ACHN (cell line): ENCODE data around the gene IGSF23.
"Not testable (repeated sequence)": the region's sequence is repeated elsewhere in the genome, so short reads cannot be mapped to it uniquely, and the experiment has no call there.

ENCODE experiments used
- DNase-seq: peaks from one replicate; pipeline ENCODE4 v3.0.0-alpha.2; 2015
- in situ Hi-C: cut with HindIII; loops from 2 replicates; pipeline ENCODE4 v1.10.0; 2017; ENCODE audit warnings: low sequenced_read_pairs, low pct_ligation_motif_present, low pct_unique_long_range_greater_than_20kb

Gene IGSF23

DNA sequence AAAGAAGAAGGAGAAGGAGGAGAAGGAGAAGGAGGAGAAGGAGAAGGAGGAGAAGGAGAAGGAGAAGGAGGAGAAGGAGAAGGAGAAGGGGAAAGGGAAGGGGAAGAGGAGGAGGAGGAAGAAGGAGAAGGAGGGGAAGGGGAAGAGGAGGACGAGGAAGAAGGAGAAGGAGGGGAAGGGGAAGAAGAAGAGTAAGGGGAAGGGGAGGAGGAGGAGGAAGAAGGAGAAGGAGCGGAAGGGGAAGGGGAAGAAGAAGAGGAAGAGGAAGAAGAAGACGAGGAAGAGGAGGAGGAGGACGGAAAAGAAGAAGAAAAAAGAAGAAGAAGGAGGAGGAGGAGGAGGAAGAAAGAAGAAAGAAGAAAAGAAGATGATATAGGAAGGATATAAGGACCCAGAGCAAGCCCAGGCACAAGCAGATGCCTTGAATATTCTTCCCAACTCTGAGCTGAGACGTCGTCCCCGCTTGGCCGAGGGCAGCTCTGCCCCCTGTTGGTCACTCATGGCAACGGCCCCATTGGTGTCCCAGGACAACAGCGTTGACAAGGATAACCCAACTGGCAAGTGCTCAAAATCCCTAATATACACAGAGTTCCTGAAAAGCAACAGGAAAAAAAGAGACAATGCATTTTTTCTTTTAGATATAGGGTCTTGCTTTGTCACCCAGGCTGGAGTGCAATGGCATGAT, 30.6 kb upstream of the IGSF23 start:
- in situ Hi-C loops = no loop called here
- peak; percentile 19 for DNase-seq

- DNase-seq = no peak
These were observed 27.8 kb upstream of the IGSF23 start for GRCh38 chr19:44585371-44586133.

GRCh38 chr19:44587963-44588770, 25.2 kb upstream of the IGSF23 start:
- in situ Hi-C loops = no loop called here
- DNase-seq = peak; percentile 87

More at GRCh38 chr19:44585371-44586133, 27.8 kb upstream of the IGSF23 start:
- in situ Hi-C loops = no loop called here

- peak; percentile 42 for DNase-seq
- in situ Hi-C loops = no loop called here
These were observed 24.6 kb upstream of the IGSF23 start for GRCh38 chr19:44588771-44589112.

GRCh38 chr19:44590245-44591059, 22.9 kb upstream of the IGSF23 start:
- in situ Hi-C loops = no loop called here
- no peak for DNase-seq

- in situ Hi-C loops, DNase-seq: not testable (repeated sequence)
These were observed 21.9 kb upstream of the IGSF23 start for GRCh38 chr19:44591340-44591993.

DNA sequence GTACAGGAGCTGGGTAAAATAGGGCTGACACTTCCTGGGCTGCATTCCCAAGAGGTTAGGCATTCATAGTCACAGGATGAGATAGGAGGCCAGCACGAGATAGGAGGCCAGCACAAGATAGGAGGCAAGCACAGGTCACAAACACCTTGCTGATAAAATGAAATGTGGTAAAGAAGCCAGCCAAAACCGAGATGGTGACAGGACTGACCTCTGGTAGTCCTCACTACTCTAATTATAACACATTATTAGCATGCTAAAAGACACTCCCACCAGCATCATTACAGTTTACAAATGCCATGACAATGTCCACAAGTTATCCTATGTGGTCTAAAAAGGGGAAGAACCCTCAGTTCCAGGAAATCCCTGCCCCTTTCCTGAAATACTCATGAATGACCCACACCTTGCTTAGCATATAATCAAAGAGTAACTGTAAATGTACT, 20.9 kb upstream of the IGSF23 start:
- in situ Hi-C loops = no loop called here
- no peak for DNase-seq

- in situ Hi-C loops = no loop called here
- no peak for DNase-seq
These were observed 20.1 kb upstream of the IGSF23 start for GRCh38 chr19:44593294-44593693.

DNA sequence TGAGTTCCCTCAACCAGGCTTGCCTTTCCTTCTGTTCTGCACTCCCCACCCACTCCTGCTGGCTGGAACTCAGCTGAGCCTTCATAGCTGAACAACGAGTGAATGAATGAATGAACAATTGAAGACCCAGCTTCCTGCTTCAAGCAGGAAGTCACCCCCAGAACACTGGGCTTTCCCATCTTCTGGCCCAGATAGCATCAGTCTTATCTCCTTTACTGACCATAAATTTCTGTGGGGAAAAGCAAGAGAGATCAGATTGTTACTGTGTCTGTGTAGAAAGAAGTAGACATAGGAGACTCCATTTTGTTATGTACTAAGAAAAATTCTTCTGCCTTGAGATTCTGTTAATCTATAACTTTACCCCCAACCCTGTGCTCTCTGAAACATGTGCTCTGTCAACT, 19.5 kb upstream of the IGSF23 start:
- in situ Hi-C loops, DNase-seq: not testable (repeated sequence)

GRCh38 chr19:44596428-44597130, 16.8 kb upstream of the IGSF23 start:
- in situ Hi-C loops = no loop called here
- no peak for DNase-seq

GRCh38 chr19:44597131-44597491, 16.3 kb upstream of the IGSF23 start:
- no peak for DNase-seq
- in situ Hi-C loops = no loop called here

DNA sequence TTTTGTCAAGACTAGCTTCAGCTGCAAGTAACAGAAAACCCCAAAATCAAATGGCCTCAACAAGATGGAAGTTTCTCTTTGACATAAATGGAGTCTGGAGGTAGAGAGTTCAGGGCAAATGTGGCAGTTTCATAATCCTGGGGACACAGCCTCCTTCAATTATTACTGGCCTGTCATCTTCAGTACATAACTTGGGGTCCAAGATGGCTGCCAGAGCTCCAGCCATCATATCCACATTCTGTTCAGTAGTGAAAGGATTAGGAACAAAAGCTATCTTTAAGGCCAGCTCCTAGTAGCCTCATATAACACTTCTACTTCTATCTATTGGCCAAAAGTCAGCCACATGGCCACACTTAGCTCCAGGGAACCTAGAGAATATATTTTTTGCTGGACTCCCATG, 15.0 kb upstream of the IGSF23 start:
- DNase-seq = no peak
- in situ Hi-C loops = no loop called here

DNA sequence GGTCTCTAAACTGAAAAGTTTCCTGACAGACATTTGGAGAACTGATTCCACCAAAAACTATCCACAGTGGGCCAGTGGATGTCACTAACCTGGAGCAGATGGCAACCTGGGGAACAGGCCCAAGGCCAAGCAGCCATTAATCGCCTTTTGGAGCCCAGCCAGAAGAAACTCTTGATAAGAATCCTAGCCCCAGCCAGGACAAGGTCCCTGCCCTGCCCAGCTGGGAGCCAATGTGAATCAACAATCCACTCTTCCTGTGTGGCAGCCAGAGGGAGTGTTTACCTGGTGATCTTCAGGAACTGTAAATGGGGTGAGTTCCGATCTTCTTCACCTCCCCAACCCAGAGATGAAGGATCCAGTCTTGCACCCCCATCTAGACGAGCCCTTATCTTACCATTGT, 14.5 kb upstream of the IGSF23 start:
- in situ Hi-C loops = no loop called here
- no peak for DNase-seq

DNA sequence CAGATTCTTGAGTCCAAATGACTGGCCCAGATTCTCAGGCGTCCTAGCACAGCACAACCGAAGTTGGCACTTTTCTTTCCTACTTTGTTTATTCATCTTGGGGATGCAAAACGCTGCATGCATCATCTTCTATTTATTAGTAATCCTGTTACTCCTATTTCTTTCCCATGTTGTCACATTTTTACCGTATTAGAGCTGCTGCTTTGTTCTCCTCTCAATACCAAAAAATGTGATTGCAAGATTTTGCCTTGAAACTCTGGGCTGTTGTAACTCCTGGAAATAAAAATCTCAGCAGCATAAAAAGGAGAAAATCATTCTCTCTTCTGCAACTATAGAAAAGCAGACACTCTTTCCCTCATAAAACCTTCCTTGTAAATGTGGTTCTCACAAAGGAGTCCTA, 12.9 kb upstream of the IGSF23 start:
- in situ Hi-C loops = no loop called here
- no peak for DNase-seq

GRCh38 chr19:44602081-44602480, 11.3 kb upstream of the IGSF23 start:
- DNase-seq = no peak
- in situ Hi-C loops = no loop called here

DNA sequence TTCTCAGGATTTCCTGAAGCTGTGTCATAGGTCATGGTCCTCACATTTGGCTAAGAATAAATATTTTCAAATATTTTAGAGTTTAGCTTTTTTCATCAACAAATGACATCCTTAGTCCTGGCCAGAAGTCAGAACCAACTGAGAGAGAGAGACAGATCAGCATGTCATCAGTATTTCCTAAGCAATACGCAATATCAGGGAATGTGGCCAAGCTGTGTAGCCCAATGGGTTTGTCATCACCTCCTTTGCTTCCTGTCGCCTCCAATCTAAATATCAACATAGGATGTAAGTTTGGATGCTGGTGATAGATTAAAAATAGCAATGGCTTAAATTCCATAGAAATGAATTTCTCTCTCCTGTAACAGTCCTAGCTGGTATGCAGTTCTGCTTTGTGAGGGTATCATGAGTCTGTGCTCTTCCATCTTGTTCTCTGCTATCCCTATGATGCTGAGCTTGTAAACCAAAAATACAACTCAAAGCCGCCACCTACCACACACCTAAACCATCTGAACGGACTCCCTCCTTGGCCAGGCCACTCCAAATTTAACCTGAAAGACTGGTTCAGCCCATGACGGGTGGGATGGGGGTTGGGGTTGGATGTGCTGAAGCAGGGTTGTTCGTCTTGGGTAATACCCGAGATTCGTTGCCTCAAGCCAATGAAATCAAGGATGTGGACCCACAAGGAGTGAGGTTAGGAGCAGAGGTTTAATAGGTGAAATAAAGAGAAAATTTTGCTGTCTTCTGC, 10.0 kb upstream of the IGSF23 start:
- in situ Hi-C loops = no loop called here

DNA sequence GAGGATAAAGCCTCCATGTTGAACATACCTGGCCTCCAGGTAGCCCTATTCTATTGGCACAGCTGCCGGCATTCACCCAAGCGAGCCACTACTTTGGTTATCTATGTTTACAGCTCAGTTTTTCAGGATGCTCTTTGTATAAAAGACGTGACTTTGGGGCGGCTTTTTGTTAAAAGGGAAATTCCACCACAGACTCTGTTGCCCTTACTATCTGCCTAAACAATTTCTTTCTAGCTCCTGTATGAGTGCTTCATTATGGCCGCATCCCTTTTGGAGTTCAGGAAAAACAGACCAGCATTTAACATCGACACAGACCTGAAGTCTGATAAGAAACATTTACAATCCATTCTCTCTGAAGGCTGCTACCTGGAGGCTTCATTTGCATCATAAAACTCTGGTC, 9.1 kb upstream of the IGSF23 start:
- in situ Hi-C loops = no loop called here
- DNase-seq = no peak

More for the DNA sequence above, 10.0 kb upstream of the IGSF23 start:
- DNase-seq = no peak
